HepG2 (cell line): ENCODE data around the gene SGMS1. TPM values are rescaled to one million over a fixed set of nuclear protein-coding genes. Genes with fewer than 3 reads are reported as not detected.
"Not testable (repeated sequence)": the region's sequence is repeated elsewhere in the genome, so short reads cannot be mapped to it uniquely, and the experiment has no call there.

ENCODE experiments used
- ATAC-seq: fragments of 200-7000 bp; cut with Tn5 transposase; 3 replicates; pipeline ENCODE4 v1.9.1; 2020; ENCODE audit warnings: mild to moderate bottlenecking, moderate library complexity
- BruUV-seq: library from RNA; stranded (reverse); fragments of 400-500 nt; replicated peaks from 2 replicates; lab custom pipeline; 2021; lab: Mats Ljungman, UMichigan
- CTCF ChIA-PET: fragments of 300-600 bp; formaldehyde crosslinking; extraction: SDS; loops from one replicate; lab custom pipeline; 2021; ENCODE audit warnings: low total read pairs, inconsistent platforms, low intra/inter-chr PET ratio; lab: Yijun Ruan, JAX
- POLR2A ChIA-PET: fragments of 350-600 bp; sonication (Branson Sonifier 250); formaldehyde crosslinking; loops from one replicate; lab custom pipeline; 2020; ENCODE audit warnings: antibody characterized with exemption, inconsistent platforms; lab: Yijun Ruan, JAX
- DNase-seq: peaks from one replicate; pipeline ENCODE4 v3.0.0-alpha.2; 2015; ENCODE audit warnings: low spot score
- FAIRE-seq: peaks from 3 replicates; lab custom pipeline; 2011; peaks lifted over from hg19 to GRCh38; lab: Jason Lieb, UNC
- H2AFZ ChIP-seq: one replicate; pipeline ENCODE4 v1.6.1; 2011; ENCODE audit warnings: low read length, inconsistent platforms
- H3K27ac ChIP-seq: fragments of 300-600 bp; 3 replicates; pipeline ENCODE4 v1.8.0; 2011; ENCODE audit warnings: mixed run types, mild to moderate bottlenecking, mixed read lengths, low read length, inconsistent platforms; ENCODE audit not compliant: insufficient read depth; ENCODE audit errors: extremely low read length
- H3K27me3 ChIP-seq, 2 experiments: fragments of 200-600 bp in 1 of 2; 2 replicates in 1 of 2; 3 replicates in 1 of 2; pipeline versions ENCODE4 v1.6.0 to v1.8.0; 2011; ENCODE audit warnings: low read length in 2 of 2, mild to moderate bottlenecking in 2 of 2, moderate library complexity in 2 of 2, inconsistent platforms in 1 of 2; ENCODE audit not compliant: insufficient read depth in 2 of 2, control insufficient read depth in 1 of 2
- H3K36me3 ChIP-seq, 2 experiments: fragments of 200-600 bp in 1 of 2; replicated peaks in 1 of 2; 2 replicates in 1 of 2; 3 replicates in 1 of 2; pipeline versions ENCODE4 v1.5.1 to v1.8.0; 2011; ENCODE audit warnings: low read length in 2 of 2, inconsistent platforms in 1 of 2; ENCODE audit not compliant: insufficient read depth in 2 of 2, control insufficient read depth in 1 of 2
- H3K4me1 ChIP-seq: 2 replicates; pipeline ENCODE4 v1.5.1; 2012; ENCODE audit warnings: low read length, inconsistent platforms; ENCODE audit not compliant: insufficient read depth
- H3K4me2 ChIP-seq: 2 replicates; pipeline ENCODE4 v1.6.0; 2011; ENCODE audit warnings: low read depth, low read length, inconsistent platforms
- H3K4me3 ChIP-seq, 3 experiments: fragments of 200-600 bp in 1 of 3; sonication (generic), shearing (Covaris generic) in 1 of 3; replicated peaks in 1 of 3; 2 replicates each; pipeline ENCODE4 v1.5.1; 2011 to 2016; ENCODE audit warnings: low read length in 3 of 3, inconsistent platforms in 2 of 3, low read depth in 2 of 3, mild to moderate bottlenecking in 2 of 3, control low read depth in 1 of 3, mixed read lengths in 1 of 3; ENCODE audit not compliant: insufficient read depth in 1 of 3
- H3K79me2 ChIP-seq: one replicate; pipeline ENCODE4 v1.6.1; 2011; ENCODE audit warnings: low read length, inconsistent platforms; ENCODE audit not compliant: insufficient read depth
- H3K9ac ChIP-seq: 2 replicates; pipeline ENCODE4 v1.6.0; 2011; ENCODE audit warnings: mild to moderate bottlenecking, low read depth, low read length, inconsistent platforms; ENCODE audit not compliant: insufficient read depth
- H3K9me3 ChIP-seq: 2 replicates; pipeline ENCODE4 v1.5.1; 2012; ENCODE audit warnings: mild to moderate bottlenecking, low read length
- H4K20me1 ChIP-seq: 2 replicates; pipeline ENCODE4 v1.6.0; 2011; ENCODE audit warnings: inconsistent platforms, mild to moderate bottlenecking, low read length, moderate library complexity; ENCODE audit not compliant: insufficient read depth
- WGBS: methylation state at CpG from one replicate; pipeline ENCODE4 v1.1.6; 2017; ENCODE audit warnings: low lambda C conversion rate; 5-methylcytosine and 5-hydroxymethylcytosine counted together
- in situ Hi-C: cut with HindIII; loops from 2 replicates; pipeline ENCODE4 v1.10.0; 2017; ENCODE audit warnings: low pct_unique_long_range_greater_than_20kb; ENCODE audit not compliant: extremely low pct_ligation_motif_present
- intact Hi-C: fragments of 100-400 bp; cut with micrococcal nuclease; formaldehyde crosslinking; loops from one replicate; pipeline ENCODE4 v1.10.0; 2022; ENCODE audit not compliant: unreplicated experiment
- polyA plus RNA-seq, 8 experiments: library from polyadenylated mRNA; depleted of rRNA in 3 of 8; stranded (reverse) in 7 of 8; unstranded in 1 of 8; fragments of >200 nt; fragmentation: Illumina TruSeq in 4 of 8; extraction: Trizol in 4 of 8; gene quantifications; 2 replicates each; pipeline versions ENCODE4 v1.2.1 to v1.2.3, GENCODE V29; 2011 to 2016; ENCODE audit warnings: low read depth in 4 of 8, missing spikeins in 1 of 8, mixed read lengths in 1 of 8; ENCODE audit not compliant: insufficient read depth in 1 of 8
- total RNA-seq, 5 experiments: library from RNA; depleted of rRNA; stranded (reverse); fragments of >200 nt; fragmentation: Illumina TruSeq; extraction: Trizol; gene quantifications; 2 replicates each; pipeline ENCODE4 v1.2.3, GENCODE V29; 2016; ENCODE audit warnings: low read depth in 1 of 5
- TF ChIP-seq, protein P1 (sequence below): sonication (generic); formaldehyde crosslinking; IDR thresholded peaks from 2 replicates; pipeline ENCODE4 v1.5.0; 2020; ENCODE audit warnings: mild to moderate bottlenecking, missing genetic modification reagents, moderate library complexity

SGMS1 gene
- total and polyA plus RNA-seq, 2 of the 13 experiments (the other 11 are each of a cell fraction or from before 2014, with no cell fraction given), result 6.5 to 15.1 TPM

- CTCF ChIA-PET, H3K27me3 ChIP-seq, H3K36me3 ChIP-seq, in situ Hi-C loops, H3K4me2 ChIP-seq, intact Hi-C loops, BruUV-seq, H3K4me1 ChIP-seq, H3K79me2 ChIP-seq, H4K20me1 ChIP-seq, H2AFZ ChIP-seq, ATAC-seq, H3K27ac ChIP-seq, H3K9ac ChIP-seq, FAIRE-seq, H3K9me3 ChIP-seq, H3K4me3 ChIP-seq, DNase-seq, POLR2A ChIA-PET: not testable (repeated sequence)
- 0% methylated on average over 1 of the region's 2 CpGs for WGBS
Observed at GRCh38 chr10:50671645-50672044, 47.9 kb upstream of the SGMS1 start.

GRCh38 chr10:50669957-50670356 is 46.2 kb upstream of the SGMS1 start:
- WGBS, result 85% methylated on average over 2 of the region's 6 CpGs
- H3K4me1 ChIP-seq, in situ Hi-C loops, H3K27ac ChIP-seq, H3K36me3 ChIP-seq, H3K9ac ChIP-seq, BruUV-seq, POLR2A ChIA-PET, intact Hi-C loops, CTCF ChIA-PET, H3K9me3 ChIP-seq, ATAC-seq, H3K4me3 ChIP-seq, H3K27me3 ChIP-seq, FAIRE-seq, DNase-seq: not testable (repeated sequence)
- TF ChIP-seq, protein P1, sequence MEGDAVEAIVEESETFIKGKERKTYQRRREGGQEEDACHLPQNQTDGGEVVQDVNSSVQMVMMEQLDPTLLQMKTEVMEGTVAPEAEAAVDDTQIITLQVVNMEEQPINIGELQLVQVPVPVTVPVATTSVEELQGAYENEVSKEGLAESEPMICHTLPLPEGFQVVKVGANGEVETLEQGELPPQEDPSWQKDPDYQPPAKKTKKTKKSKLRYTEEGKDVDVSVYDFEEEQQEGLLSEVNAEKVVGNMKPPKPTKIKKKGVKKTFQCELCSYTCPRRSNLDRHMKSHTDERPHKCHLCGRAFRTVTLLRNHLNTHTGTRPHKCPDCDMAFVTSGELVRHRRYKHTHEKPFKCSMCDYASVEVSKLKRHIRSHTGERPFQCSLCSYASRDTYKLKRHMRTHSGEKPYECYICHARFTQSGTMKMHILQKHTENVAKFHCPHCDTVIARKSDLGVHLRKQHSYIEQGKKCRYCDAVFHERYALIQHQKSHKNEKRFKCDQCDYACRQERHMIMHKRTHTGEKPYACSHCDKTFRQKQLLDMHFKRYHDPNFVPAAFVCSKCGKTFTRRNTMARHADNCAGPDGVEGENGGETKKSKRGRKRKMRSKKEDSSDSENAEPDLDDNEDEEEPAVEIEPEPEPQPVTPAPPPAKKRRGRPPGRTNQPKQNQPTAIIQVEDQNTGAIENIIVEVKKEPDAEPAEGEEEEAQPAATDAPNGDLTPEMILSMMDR (CRISPR knock-in tag), result 0 out of 2 replicates have a peak, but pooled peaks have one; percentile 11
- TF ChIP-seq, all 625 proteins: peak for 1; not testable (repeated sequence) for 624
- H2AFZ ChIP-seq, H3K79me2 ChIP-seq, H4K20me1 ChIP-seq, H3K4me2 ChIP-seq: not testable (repeated sequence)

- CTCF ChIA-PET, H2AFZ ChIP-seq, H3K79me2 ChIP-seq, intact Hi-C loops, DNase-seq, BruUV-seq, POLR2A ChIA-PET, H3K4me1 ChIP-seq, H3K27me3 ChIP-seq, H3K9ac ChIP-seq, H3K36me3 ChIP-seq, H3K4me2 ChIP-seq, H4K20me1 ChIP-seq, H3K9me3 ChIP-seq, FAIRE-seq, in situ Hi-C loops, H3K27ac ChIP-seq, H3K4me3 ChIP-seq: not testable (repeated sequence)
- ATAC-seq, result peak; percentile 58
- 0% methylated on average over 1 of the region's 1 CpG for WGBS
Observed at GRCh38 chr10:50667353-50667752, 43.6 kb upstream of the SGMS1 start.

DNA sequence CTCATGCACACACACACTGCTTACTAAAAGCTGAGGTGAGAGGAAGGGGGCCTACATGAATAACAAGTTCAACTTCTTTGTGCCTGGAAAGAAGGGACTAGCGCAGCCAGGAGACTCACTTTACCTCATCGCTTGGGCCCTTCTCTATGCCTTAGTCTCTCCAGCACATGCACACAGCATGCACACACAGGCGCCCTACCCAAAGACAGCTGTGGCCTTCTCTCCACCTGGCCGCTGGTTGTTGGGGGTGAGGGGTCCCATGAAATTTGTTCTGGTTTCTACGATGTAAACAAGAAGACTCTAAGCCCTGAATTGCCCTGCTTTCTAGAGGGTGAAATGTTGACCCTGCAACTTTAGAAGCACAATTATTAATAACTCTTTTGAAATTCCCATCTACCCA is 38.7 kb upstream of the SGMS1 start:
- H3K4me1 ChIP-seq, result peaks cover 12% of the 10 kb centered on the region
- DNase-seq, H2AFZ ChIP-seq, H3K79me2 ChIP-seq, H3K4me3 ChIP-seq, H3K4me2 ChIP-seq, H3K9me3 ChIP-seq, H3K36me3 ChIP-seq, CTCF ChIA-PET, intact Hi-C loops, H4K20me1 ChIP-seq, H3K9ac ChIP-seq, in situ Hi-C loops, POLR2A ChIA-PET, BruUV-seq, H3K27me3 ChIP-seq, H3K27ac ChIP-seq, ATAC-seq, FAIRE-seq: not testable (repeated sequence)
- 70% methylated on average over 4 of the region's 5 CpGs for WGBS
